PC-3 (cell line): ENCODE data around the gene TBC1D25. TPM values are rescaled to one million over a fixed set of nuclear protein-coding genes. Genes with fewer than 3 reads are reported as not detected.

Experiments used
- ATAC-seq: fragments of 200-7000 bp; cut with Tn5 transposase; 2 replicates; pipeline ENCODE4 v1.9.1; 2020; ENCODE audit warnings: mild to moderate bottlenecking, moderate library complexity
- BruUV-seq: library from RNA; stranded (reverse); fragments of 400-500 nt; replicated peaks from 2 replicates; lab custom pipeline; 2021; lab: Mats Ljungman, UMichigan
- CTCF ChIA-PET: fragments of 300-600 bp; sonication (Branson Sonifier 250); formaldehyde crosslinking; loops from one replicate; lab custom pipeline; 2022; ENCODE audit warnings: antibody characterized with exemption; lab: Charles Lee
- POLR2A ChIA-PET: fragments of 300-600 bp; sonication (Branson Sonifier 250); formaldehyde crosslinking; loops from one replicate; lab custom pipeline; 2022; ENCODE audit warnings: antibody characterized with exemption; ENCODE audit not compliant: unreplicated experiment; lab: Charles Lee
- DNase-seq: peaks from one replicate; pipeline ENCODE4 v3.0.0-alpha.2; 2015
- H2AFZ ChIP-seq: fragments of 300-600 bp; sonication (generic); 2 replicates; pipeline ENCODE4 v1.6.0; 2016; ENCODE audit warnings: antibody characterized with exemption, low read length
- H3F3A ChIP-seq: fragments of 300-600 bp; sonication (generic); one replicate; pipeline ENCODE4 v1.6.0; 2017; ENCODE audit warnings: antibody characterized with exemption, low read length, control low read depth, mild to moderate bottlenecking; ENCODE audit not compliant: unreplicated experiment
- H3K27ac ChIP-seq: fragments of 300-600 bp; sonication (generic); 2 replicates; pipeline ENCODE4 v1.5.1; 2016; ENCODE audit warnings: mild to moderate bottlenecking, low read length
- H3K27me3 ChIP-seq: fragments of 300-600 bp; sonication (generic); 2 replicates; pipeline ENCODE4 v1.6.1; 2016; ENCODE audit warnings: low read length, mixed read lengths
- H3K36me3 ChIP-seq: fragments of 300-600 bp; sonication (generic); 2 replicates; pipeline ENCODE4 v1.6.1; 2016; ENCODE audit warnings: low read depth, mixed run types, low read length, mixed read lengths
- H3K4me1 ChIP-seq: fragments of 300-600 bp; sonication (generic); 2 replicates; pipeline ENCODE4 v1.5.1; 2016; ENCODE audit warnings: low read length; ENCODE audit not compliant: insufficient read depth
- H3K4me2 ChIP-seq: fragments of 300-600 bp; sonication (generic); 2 replicates; pipeline ENCODE4 v1.6.0; 2016; ENCODE audit warnings: low read length
- H3K4me3 ChIP-seq: fragments of 300-600 bp; sonication (generic); 2 replicates; pipeline ENCODE4 v1.5.1; 2016; ENCODE audit warnings: mild to moderate bottlenecking, low read length, mixed read lengths
- H3K79me2 ChIP-seq: fragments of 300-600 bp; sonication (generic); 2 replicates; pipeline ENCODE4 v1.6.1; 2017; ENCODE audit warnings: low read length, mixed read lengths
- H3K9ac ChIP-seq: fragments of 300-600 bp; sonication (generic); 2 replicates; pipeline ENCODE4 v1.6.0; 2016; ENCODE audit warnings: mild to moderate bottlenecking, low read length
- H3K9me2 ChIP-seq: fragments of 300-600 bp; sonication (generic); replicated peaks from 2 replicates; pipeline ENCODE4 v1.6.1; 2016; ENCODE audit warnings: mixed run types, low read length, mixed read lengths
- H3K9me3 ChIP-seq: fragments of 300-600 bp; sonication (generic); 2 replicates; pipeline ENCODE4 v1.6.1; 2016; ENCODE audit warnings: low read length, mixed read lengths
- H4K20me1 ChIP-seq: fragments of 300-600 bp; sonication (generic); 2 replicates; pipeline ENCODE4 v1.6.1; 2016; ENCODE audit warnings: low read length, mixed read lengths
- EZH2 ChIP-seq: fragments of 300-600 bp; sonication (generic); IDR thresholded peaks from one replicate; pipeline ENCODE4 v1.6.1; 2017; ENCODE audit warnings: antibody characterized with exemption, mild to moderate bottlenecking, low read length; ENCODE audit not compliant: unreplicated experiment
- EZH2phosphoT487 ChIP-seq: fragments of 300-600 bp; sonication (generic); IDR thresholded peaks from 2 replicates; pipeline ENCODE4 v1.6.1; 2018; ENCODE audit warnings: mild to moderate bottlenecking, antibody characterized with exemption, low read length, borderline replicate concordance
- intact Hi-C: fragments of 100-400 bp; cut with micrococcal nuclease; formaldehyde crosslinking; loops from 2 replicates; pipeline ENCODE4 v1.9.0; 2023
- total RNA-seq: library from RNA; depleted of rRNA; stranded (reverse); fragments of >200 nt; gene quantifications from 2 replicates; pipeline ENCODE4 v1.2.3, GENCODE V29; 2014
- TF ChIP-seq, protein P1 (sequence below): fragments of 300-600 bp; sonication (generic); conservative IDR thresholded peaks from 2 replicates; pipeline ENCODE4 v1.5.1; 2017; ENCODE audit warnings: antibody characterized with exemption, low read depth, mild to moderate bottlenecking, low read length

The TBC1D25 gene
- total RNA-seq, 1 experiment from 2014 or later: 11.3 TPM

GRCh38 chrX:48507246-48507645 is 32.3 kb upstream of the TBC1D25 start:
- peaks cover 19% of the 10 kb centered on the region; the same call in 1 of the 2 replicates for H3K79me2 ChIP-seq
- no peak overlapping the region for H2AFZ ChIP-seq
- H3K4me1 ChIP-seq: peaks cover 11% of the 10 kb centered on the region; the same call in 1 of the 2 replicates
- H3K27ac ChIP-seq: no peak overlapping the region
- CTCF ChIA-PET: no interaction called here
- H3K9ac ChIP-seq: no peak overlapping the region
- no peaks in the 10 kb centered on the region for H3F3A ChIP-seq
- no peak for DNase-seq
- H3K36me3 ChIP-seq: no peaks in the 10 kb centered on the region
- TF ChIP-seq EZH2phosphoT487: no peak
- no peak for TF ChIP-seq EZH2
- TF ChIP-seq, protein P1, sequence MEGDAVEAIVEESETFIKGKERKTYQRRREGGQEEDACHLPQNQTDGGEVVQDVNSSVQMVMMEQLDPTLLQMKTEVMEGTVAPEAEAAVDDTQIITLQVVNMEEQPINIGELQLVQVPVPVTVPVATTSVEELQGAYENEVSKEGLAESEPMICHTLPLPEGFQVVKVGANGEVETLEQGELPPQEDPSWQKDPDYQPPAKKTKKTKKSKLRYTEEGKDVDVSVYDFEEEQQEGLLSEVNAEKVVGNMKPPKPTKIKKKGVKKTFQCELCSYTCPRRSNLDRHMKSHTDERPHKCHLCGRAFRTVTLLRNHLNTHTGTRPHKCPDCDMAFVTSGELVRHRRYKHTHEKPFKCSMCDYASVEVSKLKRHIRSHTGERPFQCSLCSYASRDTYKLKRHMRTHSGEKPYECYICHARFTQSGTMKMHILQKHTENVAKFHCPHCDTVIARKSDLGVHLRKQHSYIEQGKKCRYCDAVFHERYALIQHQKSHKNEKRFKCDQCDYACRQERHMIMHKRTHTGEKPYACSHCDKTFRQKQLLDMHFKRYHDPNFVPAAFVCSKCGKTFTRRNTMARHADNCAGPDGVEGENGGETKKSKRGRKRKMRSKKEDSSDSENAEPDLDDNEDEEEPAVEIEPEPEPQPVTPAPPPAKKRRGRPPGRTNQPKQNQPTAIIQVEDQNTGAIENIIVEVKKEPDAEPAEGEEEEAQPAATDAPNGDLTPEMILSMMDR: no peak
- POLR2A ChIA-PET: no interaction called here
- no peaks in the 10 kb centered on the region for H3K9me3 ChIP-seq
- intact Hi-C loops: no loop called here
- ATAC-seq: no peak
- H4K20me1 ChIP-seq: no peaks in the 10 kb centered on the region
- H3K4me3 ChIP-seq: no peak overlapping the region
- BruUV-seq: no TSS peak
- no peak overlapping the region for H3K4me2 ChIP-seq
- H3K9me2 ChIP-seq: no peaks in the 10 kb centered on the region
- no peaks in the 10 kb centered on the region for H3K27me3 ChIP-seq

GRCh38 chrX:48508400-48509244 is 30.9 kb upstream of the TBC1D25 start, which contains the start of gene PORCN:
Gene PORCN (plus strand): TSS chrX:48508992. CDS start chrX:48509821, 829 bp downstream.
- DNase-seq: peak; percentile 68
- POLR2A ChIA-PET: no interaction called here
- TF ChIP-seq EZH2: no peak
- TF ChIP-seq EZH2phosphoT487: no peak
- TF ChIP-seq, protein P1: no peak

GRCh38 chrX:48509245-48509590 is 30.3 kb upstream of the TBC1D25 start:
- H3K79me2 ChIP-seq: peaks cover 19% of the 10 kb centered on the region; the same call in 1 of the 2 replicates
- H3K36me3 ChIP-seq: no peaks in the 10 kb centered on the region
- H3K9me3 ChIP-seq: no peaks in the 10 kb centered on the region
- H3K9ac ChIP-seq: peak overlapping the region; percentile 79
- no peaks in the 10 kb centered on the region for H3K27me3 ChIP-seq
- ChIA-PET POLR2A (no interaction called here), CTCF (no interaction called here)
- no peaks in the 10 kb centered on the region for H4K20me1 ChIP-seq
- no peaks in the 10 kb centered on the region for H3F3A ChIP-seq
- H3K27ac ChIP-seq: no peak overlapping the region
- H3K4me3 ChIP-seq: peak overlapping the region; percentile 83
- ATAC-seq (peak; percentile 27), DNase-seq (no peak)
- no peaks in the 10 kb centered on the region for H3K9me2 ChIP-seq
- TF ChIP-seq EZH2phosphoT487: no peak
- no peak for TF ChIP-seq EZH2
- TF ChIP-seq, protein P1: no peak
- peak overlapping the region; percentile 98 for H2AFZ ChIP-seq
- intact Hi-C loops: no loop called here
- peaks cover 11% of the 10 kb centered on the region; the same call in 1 of the 2 replicates for H3K4me1 ChIP-seq
- peak overlapping the region; percentile 88 for H3K4me2 ChIP-seq
- TSS peak; percentile 66 for BruUV-seq

More at GRCh38 chrX:48508400-48509244, 30.9 kb upstream of the TBC1D25 start, which contains the start of gene PORCN:
- intact Hi-C loops: no loop called here
- Histone ChIP-seq H3K36me3 (no peaks in the 10 kb centered on the region), H3F3A (no peaks in the 10 kb centered on the region), H4K20me1 (no peaks in the 10 kb centered on the region), H3K9me2 (no peaks in the 10 kb centered on the region), H3K79me2 (peaks cover 19% of the 10 kb centered on the region; the same call in 1 of the 2 replicates), H3K27me3 (no peaks in the 10 kb centered on the region), H3K4me1 (peaks cover 11% of the 10 kb centered on the region; the same call in 1 of the 2 replicates), H2AFZ (peak within 1 kb of the TSS; percentile 98), H3K27ac (peak within 1 kb of the TSS; percentile 58), H3K4me3 (peak within 1 kb of the TSS; percentile 83), H3K9ac (peak within 1 kb of the TSS; percentile 79), H3K9me3 (no peaks in the 10 kb centered on the region), H3K4me2 (peak within 1 kb of the TSS; percentile 88)
- BruUV-seq: TSS peak; percentile 97
- ATAC-seq: peak; percentile 93
- CTCF ChIA-PET: no interaction called here
